Measurements from ENCODE around the gene FGF5.
"Not testable (repeated sequence)": the region's sequence is repeated elsewhere in the genome, so short reads cannot be mapped to it uniquely, and the experiment has no call there.

Gene FGF5, protein sequence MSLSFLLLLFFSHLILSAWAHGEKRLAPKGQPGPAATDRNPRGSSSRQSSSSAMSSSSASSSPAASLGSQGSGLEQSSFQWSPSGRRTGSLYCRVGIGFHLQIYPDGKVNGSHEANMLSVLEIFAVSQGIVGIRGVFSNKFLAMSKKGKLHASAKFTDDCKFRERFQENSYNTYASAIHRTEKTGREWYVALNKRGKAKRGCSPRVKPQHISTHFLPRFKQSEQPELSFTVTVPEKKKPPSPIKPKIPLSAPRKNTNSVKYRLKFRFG

DNA sequence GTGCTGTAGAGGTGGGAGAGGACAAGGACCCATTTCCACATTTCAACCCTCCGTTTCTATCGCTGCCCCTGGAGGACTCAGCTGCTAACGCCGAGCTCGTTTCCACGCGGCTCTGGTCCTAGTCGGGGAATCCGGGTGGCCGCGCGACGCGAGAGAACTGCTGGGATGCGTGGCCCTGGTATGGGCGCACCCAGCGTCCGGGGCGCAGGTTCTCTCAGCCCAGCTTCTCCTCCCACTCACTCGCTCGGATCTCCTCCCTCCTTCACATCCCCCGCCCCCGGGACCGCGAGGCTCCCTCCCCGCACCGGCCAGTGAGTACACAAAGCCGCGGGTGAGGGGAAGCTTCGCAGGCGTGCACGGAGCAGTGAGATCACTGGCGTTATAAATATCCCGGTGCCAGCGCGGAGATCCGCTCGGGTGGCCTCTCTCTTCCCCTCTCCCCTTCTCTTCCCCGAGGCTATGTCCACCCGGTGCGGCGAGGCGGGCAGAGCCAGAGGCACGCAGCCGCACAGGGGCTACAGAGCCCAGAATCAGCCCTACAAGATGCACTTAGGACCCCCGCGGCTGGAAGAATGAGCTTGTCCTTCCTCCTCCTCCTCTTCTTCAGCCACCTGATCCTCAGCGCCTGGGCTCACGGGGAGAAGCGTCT, at the start of gene FGF5:
Gene FGF5 (plus strand): TSS at position 412 of the 649 bp plus-strand sequence. CDS start 161 bp downstream, at position 573.
- DNase-seq (ENCODE audit: low read depth in 2 of 2), result no peak

DNA sequence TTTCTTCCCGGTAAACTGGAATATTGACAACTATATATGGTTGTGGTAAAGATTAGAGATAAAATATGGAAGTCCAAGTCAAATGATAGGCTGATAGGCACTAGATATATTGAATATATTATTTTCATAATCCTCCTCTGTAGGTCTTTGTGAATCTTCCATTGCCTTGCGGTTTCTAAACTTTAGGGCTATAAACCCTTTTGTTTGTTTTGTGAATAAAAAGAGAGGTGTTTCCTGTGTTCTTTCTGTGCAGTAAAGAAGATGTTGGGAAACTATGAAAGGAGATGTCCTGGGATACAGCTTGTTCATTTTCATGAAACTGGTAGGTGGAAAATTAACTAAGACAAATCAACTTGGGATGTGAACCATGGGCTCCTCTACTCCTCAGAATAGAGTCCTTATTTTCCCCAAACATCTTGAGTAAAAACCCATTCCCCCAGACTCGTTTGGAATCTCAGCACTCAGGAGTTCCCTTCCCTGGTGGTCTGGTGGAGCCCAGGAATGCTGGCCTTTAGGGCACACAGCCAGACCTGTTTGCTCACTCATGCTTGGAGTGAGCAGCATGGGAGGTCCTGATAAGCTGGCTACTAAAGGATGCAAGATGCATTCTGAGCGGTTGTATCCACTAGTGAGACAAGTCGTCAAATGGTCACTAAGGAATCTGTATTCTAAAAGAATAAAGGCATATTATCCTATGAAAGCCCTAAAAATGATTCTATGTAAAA, 47.0 kb upstream of the FGF5 start:
- no peak for DNase-seq (ENCODE audit: low read depth in 2 of 2)

DNA sequence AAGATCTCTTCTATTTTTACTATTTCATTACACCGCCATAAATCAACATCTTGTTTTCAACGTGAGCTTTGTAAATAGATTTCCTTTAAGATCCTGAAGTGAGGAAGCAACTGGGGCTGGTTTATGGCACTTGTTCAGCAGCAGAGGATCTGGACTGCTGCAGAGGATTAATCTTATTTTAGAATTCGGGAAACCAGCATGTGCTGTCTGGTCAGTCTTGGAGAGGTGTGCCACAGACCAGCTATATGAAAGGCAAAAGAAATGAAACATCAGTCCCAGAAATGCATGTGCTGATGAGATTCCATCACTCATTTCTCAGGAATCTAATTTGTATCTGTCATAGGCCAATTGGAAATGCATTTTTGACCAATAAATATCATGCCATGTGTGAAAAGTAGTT, 45.8 kb upstream of the FGF5 start:
- DNase-seq (ENCODE audit: low read depth in 2 of 2), result no peak

DNA sequence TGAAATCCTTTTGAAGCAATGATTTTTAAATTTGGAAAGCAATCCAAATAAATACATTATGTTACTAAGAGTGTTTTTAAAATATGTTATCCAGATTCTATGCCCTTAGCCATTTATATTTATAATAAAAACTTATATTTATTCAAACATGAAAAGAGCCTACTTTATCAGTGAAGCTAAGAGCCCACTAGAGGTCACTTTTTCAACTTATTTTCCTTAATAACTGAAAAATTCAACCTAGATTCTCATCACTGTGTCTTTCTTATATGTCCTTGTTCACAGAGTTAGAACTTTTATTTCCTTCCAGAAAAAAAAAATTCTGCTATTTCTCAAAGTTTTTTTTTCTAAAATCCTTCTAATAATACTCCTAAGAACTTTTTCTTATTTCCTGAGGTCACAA, 45.3 kb upstream of the FGF5 start:
- no peak for DNase-seq (ENCODE audit: low read depth in 2 of 2)

DNA sequence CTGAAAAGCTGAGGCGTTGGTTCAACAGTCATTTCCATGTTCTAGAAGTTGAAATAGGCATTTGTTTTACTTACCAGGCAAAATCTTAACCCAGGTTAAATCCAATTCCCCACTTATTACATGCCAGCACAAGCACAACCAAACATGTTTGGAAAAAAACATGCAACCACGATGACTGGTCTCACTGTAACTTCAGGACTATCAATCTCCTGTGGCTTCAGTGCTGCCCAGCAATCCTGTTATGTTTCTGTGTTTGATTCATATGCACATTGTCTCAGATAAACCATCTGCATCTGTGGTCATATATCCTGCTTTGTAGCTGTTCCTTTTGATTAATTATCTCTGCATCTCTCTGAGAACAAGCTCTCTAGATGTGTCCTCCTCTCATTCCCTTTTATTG, 40.9 kb upstream of the FGF5 start:
- no peak for DNase-seq (ENCODE audit: low read depth in 2 of 2)

DNA sequence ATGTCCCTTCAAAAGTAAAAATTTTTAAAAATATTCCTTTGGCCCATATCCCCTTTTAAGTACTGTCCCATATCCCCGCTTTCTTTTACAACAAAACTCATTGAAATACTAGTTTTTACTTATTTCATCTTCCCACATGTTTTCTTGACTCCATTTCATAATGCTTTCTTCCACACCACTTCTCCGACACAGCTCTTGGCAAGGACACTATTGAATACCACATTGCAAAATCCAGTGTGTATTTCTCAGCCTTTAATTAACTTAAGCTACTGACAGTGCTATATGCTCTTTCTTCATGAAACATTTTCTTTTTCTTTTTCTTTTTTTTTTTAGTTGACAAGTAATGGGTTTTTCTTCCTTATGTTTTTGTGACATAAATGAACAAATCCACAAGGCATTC, 40.4 kb upstream of the FGF5 start:
- no peak for DNase-seq (ENCODE audit: low read depth in 2 of 2)

DNA sequence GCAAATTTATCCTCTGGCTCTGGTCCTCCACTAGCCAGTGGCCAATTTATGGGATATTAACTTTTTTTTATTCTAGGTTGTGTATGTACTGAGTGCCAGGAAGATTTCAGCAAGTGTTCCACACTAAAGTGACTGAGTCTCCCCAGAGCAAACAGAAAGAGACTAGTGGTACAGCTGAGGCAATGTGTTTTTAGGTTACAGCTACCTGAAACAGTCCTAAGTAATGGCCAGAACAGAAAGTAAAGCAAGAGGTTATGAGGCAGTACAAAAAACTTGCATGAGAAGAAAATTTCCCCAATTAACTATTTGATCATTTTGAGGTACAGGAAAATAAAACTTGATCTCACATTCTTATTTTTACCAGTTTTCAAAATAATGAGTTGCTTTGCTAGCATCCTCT, 38.0 kb upstream of the FGF5 start:
- DNase-seq (ENCODE audit: low read depth in 2 of 2), result no peak

DNA sequence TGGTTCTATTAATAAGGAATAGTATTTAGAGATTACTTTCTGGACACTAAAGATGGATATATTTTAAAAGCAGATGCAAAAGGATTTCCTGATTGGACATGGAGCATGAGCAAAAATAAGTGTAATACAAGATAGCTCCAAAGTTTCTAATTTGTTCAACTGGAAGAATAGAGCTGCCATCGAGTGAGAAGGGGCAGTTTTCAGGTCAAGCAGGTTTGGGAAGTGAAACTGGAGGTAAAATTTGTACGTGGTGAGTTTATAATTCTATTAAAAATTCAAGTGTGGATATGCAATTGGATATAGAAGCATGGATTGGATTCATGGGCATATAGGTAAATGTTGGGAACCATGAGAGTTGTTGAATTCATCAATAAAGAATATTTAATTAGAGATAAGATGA, 37.3 kb upstream of the FGF5 start:
- no peak for DNase-seq (ENCODE audit: low read depth in 2 of 2)

DNA sequence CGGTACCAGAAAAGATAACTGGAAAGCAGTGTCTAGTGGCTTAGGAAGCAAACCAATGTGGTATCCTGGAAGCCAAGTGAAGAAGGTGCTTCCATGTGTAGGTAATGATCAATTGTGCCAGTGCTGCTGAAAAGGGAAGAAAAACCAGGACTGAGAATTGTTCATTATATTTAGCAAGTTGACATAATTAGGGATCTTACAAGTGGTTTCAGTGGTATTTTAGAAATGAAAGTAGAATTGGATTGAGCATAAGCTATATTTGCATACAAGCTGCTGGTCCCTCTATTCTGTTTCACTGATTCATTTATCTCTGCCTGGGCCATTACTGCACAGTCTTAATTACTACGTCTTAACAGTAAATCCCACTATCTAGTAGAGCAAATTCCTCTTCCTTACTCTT, 36.9 kb upstream of the FGF5 start:
- no peak for DNase-seq (ENCODE audit: low read depth in 2 of 2)

DNA sequence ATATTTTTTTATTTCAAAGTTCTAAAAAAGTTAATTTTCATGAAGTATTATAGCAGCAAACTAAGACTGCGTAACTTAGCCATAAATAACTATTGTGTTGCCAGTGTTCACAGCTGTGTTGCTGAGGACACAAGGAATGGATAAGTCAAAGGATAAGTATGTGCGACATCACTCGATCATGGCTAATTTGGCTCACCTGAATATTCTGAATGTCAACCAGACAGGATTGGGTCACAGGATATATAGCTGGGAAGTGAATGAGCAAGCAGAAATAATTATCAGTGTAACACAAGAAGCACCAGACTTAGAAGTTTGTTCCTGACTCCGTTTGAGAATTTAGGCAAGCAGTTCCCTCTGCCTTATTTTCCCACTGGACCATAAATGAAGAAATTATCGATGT, 35.3 kb upstream of the FGF5 start:
- DNase-seq (ENCODE audit: low read depth in 2 of 2), result no peak

DNA sequence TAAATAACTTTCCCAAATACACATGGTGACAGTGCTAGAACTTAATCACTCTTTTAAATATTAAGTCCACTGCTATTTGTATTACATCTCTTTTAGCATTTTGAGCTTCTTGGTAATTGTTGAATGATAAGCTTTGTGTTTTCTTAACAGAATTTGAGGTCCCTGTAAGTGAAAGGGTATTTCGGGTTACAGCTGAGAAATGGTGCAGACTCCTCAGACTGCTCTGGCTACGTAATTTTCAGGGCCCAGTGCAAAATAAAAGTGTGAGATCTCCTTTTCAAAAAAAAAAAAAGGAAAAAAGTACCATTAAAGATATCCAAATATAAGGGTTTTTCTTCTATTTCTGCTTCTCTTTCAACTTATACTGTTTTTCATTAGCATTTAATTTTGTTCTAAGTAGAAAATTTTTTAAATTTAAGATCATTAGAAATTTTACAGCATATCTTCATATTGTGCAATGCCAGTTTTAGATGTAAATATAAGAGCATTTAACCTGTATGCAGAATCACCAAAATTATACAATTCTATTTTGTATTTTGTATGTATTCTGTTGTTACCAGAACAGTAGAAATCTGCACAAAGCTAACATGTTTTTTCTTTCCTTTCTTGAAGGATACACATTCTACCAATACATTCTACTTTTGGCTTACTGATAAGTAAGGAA, 33.6 kb upstream of the FGF5 start:
- DNase-seq (ENCODE audit: low read depth in 2 of 2), result no peak

DNA sequence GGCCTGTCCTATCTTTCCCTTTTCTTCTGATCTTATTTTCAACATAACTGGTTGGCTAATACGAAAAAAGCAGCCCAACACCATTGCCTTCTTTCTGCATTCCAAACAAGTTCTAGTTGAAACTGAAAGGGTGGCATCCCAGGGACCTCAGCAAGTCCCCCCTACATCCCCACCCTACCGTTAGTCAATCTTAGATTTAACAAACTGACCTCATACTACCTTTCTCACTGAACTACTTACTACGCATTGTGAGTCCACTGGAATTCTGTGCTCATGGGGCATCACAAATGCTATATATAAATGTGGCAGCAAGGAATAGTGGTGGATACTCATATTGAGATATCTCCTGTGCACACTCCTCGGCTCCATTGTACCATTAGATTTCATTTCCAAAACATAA, 33.1 kb upstream of the FGF5 start:
- DNase-seq (ENCODE audit: low read depth in 2 of 2), result no peak

DNA sequence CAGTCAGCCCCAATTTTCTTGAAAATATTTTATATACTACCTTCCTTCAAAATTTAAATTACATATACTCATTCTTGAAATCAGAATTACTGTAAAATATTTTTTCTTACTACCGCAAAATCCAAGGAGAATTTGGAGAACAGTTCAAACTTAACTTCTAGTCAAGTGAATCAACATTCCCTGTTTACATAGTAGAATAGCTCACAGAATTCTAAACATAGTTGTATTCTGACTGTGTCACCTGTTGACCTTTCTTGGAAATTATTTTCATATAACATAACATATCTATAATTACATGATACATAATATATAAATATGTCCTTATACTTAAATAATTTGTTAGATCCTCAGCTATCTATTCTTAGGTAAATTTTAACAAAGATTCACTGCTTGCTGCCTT, 31.0 kb upstream of the FGF5 start:
- no peak for DNase-seq (ENCODE audit: low read depth in 2 of 2)

DNA sequence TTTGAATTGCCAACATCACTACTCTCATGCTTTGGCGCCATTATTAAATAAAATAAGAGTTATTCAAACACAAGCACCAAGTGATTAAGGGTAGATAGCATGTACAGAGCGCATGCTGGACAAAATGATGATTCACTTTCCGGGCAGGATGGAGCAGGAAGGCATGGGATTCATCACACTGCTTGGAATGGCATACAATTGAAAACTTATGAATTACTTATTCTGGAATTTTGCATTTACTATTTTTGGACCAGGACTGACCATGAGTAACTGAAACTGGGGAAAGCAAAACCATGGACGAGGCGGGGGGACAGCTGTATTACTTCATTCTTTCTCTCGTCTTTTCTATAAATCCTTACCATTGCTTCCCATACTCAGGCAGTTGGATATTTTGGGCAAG, 28.5 kb upstream of the FGF5 start:
- DNase-seq (ENCODE audit: low read depth in 2 of 2), result no peak

DNA sequence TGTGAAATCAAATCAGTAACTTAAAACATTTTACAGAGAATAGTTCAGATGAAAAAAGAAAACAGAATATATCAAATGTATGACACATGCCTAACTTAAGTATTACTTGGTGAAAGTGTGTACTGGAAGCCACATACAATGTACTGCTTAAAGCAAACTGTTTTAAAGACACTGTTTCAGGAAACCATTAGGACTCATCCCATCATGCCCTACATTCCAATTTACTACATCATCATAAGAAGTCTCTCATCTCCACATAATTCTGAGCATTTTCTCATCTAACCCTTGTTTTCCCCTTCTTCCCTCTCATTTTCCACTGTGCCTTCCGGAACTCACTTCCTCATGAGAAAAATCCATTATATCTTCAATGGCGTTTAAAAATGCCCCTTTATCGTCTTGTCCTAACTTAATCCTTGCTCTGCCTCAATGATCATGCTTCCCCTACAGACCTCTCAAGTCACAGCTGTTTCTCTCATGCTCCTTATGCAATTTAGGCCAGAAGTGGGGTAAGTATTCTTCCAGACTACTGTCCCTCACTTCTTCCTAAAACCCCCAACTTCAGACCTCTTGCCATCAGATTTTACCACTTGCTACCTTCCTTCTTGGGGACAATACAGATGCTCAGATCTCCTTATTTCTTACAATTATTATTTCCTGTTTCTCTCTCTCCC, 26.8 kb upstream of the FGF5 start:
- no peak for DNase-seq (ENCODE audit: low read depth in 2 of 2)

DNA sequence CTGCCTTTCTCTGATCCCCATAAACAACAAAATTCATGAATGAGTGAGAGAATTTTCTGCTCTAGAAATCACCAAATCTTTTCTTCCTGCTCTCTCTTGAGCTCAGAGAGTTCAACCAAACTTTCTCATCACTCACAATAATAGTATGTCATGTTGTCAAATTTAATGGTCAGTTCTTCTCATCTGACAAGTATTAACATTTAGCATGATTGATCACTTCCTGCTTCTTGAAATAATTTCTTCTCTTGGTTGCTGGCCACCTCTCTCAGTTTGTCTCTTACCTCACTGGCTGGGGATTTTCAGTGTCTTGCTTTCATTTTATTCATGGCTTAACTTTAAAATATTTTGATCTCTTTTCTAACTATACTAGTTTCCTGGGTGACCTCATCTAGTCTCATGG, 25.5 kb upstream of the FGF5 start:
- no peak for DNase-seq (ENCODE audit: low read depth in 2 of 2)

DNA sequence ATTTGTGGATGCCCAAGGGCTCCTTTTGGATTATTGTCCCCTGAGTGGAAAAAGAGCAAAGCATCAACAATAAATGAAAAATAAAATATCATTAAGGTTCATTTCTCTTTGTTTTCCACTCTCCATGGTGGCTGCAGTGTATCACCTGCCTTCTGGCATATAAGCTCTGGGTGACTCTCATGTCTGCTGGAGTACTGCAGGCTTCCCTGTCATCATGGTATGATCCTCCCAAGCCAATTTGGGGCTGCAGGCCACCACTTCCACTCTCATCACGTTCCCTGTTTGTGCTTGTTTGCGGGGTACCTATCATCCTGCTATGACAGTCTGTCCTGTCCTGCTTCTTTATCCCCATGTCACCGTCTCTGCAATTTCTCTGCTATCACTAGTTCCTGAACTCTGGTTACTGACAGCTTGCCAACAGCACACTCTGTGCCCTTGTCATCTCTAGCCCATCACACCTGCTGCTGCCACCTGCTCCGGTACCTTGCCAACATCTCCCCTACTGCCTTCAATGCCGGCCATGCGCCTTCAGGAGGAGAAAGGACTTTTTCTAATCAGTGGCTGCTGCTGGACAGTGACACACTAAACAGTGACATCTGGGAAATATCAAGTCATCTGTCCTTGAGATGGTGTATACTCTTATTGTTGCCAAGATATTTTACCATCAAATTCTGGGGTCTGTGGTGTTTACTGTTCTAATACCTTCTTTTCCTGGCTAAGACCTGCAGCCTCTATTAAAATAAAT, 23.0 kb upstream of the FGF5 start:
- DNase-seq (ENCODE audit: low read depth in 2 of 2), result no peak

DNA sequence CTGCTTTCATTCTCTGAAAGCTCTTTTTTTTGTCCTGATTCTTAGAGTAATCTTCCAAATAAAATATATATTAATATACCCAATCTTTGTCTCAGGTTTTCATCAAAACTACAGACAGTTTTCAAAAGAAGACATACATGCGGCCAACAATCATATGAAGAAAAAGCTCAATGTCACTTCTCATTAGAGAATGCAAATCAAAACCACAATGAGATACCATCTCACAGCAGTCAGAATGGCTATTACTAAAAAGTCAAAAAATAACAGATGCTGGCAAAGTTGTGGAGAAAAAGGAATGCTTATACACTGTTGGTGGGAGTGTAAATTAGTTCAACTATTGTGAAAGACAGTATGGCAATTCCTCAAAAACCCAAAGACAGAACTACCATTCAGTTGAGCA, 19.0 kb upstream of the FGF5 start:
- not testable (repeated sequence) for DNase-seq (ENCODE audit: low read depth in 2 of 2)

DNA sequence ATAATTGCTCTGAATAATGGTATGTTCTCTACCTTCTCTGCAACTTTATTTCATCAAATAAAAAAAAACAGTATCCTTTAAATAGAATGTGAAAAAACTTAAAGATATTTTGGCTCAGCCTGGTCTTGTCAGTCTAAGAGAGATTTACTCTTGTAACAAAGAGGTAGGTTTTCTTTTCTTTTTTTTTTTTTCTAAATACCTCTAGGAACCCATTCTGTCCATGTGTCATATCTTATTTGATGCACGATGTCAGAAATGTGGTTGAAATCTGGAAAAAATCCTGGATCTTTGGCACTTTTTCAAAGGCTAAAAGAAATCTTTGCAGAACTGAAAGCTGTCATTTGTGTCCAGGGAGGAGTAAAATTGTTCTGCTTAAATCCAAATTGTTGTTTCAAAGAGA, 17.3 kb upstream of the FGF5 start:
- no peak for DNase-seq (ENCODE audit: low read depth in 2 of 2)

DNA sequence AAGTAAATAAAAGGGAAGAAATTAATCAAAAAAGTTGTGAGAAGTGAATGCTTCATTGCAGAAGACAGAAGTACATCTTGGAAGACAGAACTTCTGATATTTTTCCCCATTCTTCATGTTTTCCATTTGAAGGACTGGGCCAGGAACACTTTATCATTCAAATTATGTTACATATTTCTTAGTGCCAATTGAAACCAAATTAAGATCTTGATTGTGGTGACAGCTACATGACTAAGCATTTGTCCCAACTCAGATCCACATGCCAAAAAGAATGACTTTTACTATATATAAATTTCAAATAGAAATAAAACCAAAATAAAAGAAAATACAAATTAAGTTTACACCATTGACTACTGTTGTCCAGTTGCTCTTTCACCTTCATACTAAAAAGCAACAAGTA, 14.0 kb upstream of the FGF5 start:
- no peak for DNase-seq (ENCODE audit: low read depth in 2 of 2)

DNA sequence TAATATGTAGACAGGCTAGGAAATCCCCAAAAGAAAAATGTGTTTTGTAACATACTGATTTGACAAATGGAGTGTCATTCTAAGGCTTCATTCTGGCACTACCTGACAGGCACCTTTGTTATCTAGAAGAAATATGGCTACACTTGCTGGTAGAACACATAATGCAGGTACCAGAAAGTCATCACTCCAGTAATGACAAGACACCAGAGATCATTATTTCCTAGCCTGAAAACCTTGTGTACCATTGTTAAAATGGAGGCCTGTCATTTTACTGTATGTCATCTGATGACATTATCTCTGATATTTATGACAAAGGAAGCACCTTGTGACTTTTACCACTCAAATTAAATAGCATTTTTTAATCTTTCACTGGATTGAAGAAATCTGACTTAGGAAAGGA, 13.5 kb upstream of the FGF5 start:
- DNase-seq (ENCODE audit: low read depth in 2 of 2), result no peak
